ENCODE measurements around the gene MAGEB10.
"Not testable (repeated sequence)": the region's sequence is repeated elsewhere in the genome, so short reads cannot be mapped to it uniquely, and the experiment has no call there.

The MAGEB10 gene, protein sequence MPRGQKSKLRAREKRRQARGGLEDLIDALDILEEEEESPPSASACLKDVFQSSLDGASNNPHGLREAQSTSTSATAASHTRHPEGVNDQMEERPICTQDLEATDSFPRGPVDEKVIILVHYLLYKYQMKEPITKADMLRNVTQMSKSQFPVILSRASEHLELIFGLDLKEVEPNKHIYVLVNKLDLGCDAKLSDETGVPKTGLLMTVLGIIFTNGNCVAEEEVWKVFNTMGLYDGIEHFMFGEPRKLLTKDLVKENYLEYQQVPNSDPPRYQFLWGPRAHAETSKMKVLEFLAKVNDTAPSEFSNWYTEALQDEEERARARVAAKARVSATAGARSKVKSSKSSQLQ

DNA sequence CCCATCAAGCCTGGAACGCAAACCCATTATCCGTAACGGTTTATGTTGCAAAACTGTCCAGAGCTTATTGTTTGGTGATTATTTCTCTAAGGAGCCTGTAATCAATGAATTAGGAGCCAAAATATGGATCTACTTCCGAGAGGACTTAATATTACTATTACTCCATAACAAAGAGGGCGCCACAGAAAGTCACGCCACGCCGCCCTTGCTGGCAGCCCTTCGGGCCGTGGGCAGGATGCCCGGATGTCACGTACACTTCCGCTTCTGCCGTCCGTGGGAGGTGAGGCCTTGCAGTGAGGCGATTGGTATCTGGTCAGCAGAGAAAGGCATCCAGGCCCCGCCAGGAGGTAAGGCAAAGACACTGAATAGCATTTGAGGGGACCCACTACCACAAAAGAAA lies at the start of gene MAGEB10:
Gene MAGEB10, plus strand, starts transcription at position 301 of the 400 bp plus-strand sequence. CDS start 13,317 bp downstream, outside the sequence.
- no peak for DNase-seq

DNA sequence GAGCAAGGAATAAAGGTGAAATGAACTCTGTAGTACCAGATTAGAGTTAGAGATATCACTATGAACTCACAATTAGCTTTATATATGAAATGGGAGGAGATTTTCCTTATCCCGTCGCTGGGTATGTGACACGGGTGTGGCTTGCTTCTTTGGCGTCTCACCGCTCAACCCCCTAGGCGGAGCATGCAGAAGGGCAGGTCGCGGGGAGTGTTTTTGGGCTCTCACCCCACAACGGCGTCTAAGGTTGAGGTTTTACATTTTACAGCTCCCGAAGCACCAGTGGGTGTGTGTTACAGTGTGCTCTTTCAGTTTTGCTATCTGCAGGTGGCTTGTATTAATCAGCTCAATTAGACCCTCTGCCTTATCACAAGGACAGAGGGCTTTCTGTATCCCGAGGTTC lies 42.1 kb upstream of the MAGEB10 start:
- no peak for DNase-seq

DNA sequence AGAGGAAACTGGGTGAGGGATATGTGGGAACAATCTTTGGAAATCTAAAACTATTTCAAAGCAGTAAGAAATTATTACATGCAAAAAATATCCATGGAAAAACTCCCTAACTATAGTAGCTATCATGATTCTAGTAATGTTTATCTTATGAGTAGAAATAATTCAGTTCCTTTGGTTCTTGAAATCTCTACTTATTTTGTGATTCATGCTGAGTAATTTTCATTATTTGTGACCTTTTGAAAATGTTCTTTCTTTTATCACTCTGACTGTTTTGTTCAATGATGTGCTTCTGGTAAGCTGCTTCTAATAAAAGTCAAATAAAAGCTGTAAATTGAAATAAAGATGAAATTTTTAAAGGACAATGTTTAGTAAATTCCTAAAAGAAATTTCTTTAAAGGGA lies 40.4 kb upstream of the MAGEB10 start:
- no peak for DNase-seq

DNA sequence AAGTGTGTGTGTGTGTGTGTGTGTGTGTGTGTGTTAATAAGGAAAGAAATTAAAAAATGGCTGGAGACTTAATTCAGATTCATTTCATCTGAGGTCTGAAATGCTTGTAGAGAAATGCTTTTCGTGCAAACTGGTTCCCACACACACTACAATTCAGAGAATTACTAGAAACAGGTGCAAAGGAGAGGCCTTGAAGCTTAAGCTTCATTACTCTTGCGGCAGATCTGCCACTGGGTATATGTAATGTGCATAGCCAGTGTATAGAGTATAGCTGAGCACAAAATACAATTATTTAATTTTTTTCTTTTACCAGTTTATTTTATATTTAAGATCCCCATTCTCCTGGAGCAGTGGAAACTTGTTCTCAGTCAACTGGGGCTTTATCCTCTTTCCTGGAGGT lies 31.8 kb upstream of the MAGEB10 start:
- no peak for DNase-seq

DNA sequence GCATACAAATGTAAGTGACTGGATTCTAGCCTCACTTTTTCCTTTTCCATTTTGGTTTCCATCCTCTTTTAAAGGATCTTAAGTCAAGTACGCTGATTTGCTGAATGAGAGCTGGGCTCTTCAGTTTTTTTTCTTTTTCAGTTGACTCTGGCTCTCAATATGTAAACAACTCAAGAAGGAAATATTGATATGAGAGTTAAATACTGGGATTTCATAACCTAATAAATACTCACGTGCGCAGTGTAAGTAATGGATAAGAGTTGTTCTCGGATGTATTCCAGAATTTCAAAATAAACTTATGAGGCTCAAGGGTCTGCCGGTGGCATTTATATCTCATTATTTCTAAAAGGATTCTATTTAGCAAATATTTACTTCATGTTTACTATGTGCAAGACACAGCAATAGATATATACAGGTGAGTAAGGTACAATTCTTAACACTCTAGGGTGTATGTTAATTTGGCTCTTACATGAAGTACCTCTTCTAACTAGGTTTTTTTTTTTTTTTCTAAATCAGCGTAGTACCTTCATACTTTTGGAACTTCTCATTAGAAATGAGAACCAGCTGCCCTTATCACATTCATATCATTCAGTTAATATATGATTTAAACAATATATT lies 11.0 kb upstream of the MAGEB10 start:
- DNase-seq: no peak

DNA sequence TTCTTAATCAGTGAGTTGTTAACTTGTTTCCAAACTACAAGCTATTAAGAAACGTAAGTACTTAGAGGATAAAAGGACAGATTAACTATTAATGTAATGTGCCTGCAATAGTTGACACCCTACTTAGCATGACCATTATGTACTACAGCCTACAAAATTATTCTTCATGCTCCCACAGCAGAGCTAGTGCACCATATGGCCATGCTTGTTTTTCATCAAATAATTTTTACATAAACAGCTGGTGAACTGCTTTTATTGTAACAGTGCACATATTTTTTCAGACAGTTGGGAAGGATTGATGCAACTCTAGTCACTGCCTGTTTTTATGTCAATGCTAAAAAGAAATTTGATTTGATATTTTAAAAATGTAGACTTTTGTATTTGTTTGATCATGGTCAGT lies 10.2 kb upstream of the MAGEB10 start:
- DNase-seq: no peak

DNA sequence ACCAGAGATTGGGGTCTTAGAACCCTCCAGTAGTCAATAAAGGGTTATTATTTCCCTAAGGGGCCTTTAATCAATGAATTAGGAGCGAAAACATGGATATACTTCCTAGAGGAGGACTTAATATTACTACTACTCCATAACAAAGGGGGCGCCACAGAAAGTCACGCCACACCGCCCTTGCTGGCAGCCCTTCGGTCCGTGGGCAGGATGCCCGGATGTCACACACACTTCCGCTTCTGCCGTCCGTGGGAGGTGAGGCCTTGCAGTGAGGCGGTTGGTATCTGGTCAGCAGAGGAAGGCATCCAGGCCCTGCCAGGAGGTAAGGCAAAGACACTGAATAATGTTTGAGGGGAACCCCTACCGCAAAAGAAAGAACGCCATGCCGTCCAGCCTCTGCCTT lies 436 bp downstream of the MAGEB10 start:
- DNase-seq: no peak

DNA sequence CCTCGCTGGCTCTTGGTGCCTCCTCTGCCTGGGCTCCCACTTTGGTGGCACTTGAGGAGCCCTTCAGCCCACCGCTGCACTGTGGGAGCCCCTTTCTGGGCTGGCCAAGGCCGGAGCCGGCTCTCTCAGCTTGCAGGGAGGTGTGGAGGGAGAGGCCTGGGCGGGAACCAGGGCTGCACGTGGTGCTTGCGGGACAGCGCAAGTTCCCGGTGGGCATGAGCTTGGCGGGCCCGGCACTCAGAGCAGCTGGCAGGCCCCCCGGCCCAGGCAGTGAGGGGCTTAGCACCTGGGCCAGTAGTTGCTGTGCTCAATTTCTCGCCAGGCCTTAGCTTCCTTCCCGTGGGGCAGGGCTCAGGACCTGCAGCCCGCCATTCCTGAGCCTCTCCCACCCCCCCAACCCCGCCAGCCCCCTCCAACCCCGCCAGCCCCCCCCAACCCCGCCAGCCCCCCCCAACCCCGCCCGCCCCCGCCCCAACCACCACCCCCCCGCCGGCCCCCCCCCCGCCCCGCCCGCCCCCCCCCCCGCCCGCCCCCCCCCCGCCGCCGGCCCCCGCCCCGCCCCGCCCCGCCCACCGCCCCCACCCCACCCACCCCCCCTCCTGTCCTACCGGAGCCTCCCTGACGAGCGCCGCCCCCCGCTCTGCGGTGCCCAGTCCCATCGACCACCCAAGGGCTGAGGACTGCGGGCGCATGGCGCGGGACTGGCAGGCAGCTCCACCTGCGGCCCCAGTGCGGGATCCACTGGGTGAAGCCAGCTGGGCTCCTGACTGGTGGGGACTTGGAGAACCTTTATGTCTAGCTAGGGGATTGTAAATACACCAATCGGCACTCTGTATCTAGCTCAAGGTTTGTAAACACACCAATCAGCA lies 1.4 kb downstream of the MAGEB10 start:
- not testable (repeated sequence) for DNase-seq

DNA sequence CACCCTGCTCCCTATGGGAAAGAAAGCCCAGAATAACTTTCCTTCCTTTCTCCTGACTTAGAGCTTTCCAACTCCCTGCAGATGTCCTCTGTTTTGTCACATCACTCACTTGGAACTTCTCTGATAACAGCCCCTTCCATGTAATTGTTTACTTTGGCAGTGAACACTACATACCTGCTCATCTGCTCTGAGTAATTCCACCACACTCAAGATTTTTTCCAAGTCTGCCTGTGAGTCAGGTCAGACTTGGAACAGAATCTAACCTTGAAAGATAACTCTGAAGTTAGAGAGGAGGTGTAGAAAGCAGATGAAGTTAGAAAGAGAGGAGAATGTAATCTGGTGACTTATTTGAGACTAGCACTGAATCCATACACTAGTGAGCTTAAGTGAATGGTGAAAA lies 7.4 kb downstream of the MAGEB10 start:
- DNase-seq: no peak

DNA sequence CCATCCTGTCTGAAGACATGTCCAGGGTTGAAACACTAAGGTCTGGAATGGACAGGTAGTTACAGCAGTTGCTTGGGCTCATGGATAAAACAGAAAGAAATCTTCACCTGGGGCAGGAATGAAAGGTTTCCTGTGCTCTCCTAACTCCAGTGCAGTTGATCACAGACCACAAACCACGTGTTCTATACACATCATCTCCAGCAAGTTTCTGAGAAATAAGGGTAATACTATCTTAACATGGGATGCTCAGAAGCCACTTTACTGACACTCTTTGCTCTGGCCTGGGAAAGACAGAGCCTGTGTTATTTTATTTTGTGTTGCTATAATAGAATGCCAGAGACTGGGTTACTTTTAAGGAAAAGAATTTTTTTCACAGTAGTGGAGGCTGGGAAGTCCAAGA lies 16.0 kb downstream of the MAGEB10 start:
- no peak for DNase-seq

DNA sequence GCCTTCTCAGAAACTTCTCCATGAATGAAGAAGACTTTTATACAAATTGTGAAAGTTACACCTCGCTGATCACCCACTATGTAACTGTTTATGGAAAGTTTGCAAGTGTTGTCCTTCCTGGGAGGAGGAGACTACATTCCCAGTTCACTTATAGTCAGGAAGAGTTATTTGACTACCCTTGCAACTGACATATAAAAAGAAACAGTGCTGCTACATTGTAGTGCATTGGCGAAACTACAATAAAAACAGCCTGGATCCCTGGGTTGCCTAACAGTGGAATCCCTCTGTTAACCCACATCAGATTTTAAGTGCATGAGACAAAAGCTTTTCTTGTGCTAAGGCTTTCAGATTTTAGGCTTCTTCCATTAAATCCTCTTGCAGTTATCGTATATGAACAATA lies 30.4 kb downstream of the MAGEB10 start:
- DNase-seq: no peak

DNA sequence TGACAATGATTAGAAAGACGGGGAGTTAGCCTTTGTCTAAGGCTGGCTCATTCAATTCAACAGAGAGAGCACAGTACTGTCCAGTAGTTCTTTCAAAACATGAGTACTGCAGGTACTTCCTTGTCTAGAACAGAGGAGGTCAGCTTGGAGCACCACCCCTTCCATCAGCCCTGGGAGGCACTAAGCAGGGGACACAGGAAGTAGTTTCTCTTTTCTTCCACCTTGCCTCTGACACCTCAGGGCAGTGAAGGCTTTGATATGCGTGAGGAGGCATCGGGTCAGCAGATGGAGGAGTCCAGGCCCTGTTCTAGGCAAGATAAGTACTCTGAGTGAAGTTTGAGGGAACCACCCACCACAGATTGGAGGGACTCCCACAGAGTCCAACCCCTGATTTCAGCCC lies 33.1 kb downstream of the MAGEB10 start:
- DNase-seq: no peak

DNA sequence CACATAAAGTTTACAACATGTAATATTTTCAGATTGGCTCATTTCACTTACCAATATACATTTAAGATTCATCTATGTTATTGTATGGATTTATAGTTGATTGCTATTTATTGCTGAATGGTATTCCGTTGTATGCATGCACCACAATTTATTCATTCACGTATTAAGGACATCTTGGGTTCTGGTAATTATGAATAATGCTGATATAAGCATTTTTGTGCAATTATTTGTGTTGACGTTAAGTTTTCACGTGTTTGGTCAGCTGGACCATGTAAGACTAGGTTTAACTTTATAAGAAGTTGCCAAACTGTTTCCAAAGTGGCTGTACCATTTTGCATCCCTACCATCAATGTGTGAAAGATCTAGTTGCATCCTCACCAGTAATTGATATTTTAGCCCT lies 35.1 kb downstream of the MAGEB10 start:
- DNase-seq: no peak

DNA sequence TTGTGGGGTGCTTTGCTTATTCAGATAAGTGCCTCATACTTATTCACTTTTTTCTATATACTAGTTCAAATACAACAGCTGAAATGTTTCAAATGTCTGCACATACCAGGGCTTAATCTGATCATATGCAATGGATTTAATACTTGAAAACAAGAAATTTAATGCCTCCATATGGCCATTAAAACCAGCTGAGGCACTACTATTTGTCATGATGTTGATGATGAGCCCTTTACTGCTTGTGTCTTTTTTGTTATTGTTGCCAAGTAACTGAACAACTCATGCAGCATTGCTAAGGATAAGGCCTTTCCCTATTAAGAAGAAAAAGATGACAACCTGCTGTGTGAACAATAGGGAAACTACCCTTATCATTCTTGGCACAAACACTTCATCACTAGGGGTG lies 52.5 kb downstream of the MAGEB10 start:
- no peak for DNase-seq

DNA sequence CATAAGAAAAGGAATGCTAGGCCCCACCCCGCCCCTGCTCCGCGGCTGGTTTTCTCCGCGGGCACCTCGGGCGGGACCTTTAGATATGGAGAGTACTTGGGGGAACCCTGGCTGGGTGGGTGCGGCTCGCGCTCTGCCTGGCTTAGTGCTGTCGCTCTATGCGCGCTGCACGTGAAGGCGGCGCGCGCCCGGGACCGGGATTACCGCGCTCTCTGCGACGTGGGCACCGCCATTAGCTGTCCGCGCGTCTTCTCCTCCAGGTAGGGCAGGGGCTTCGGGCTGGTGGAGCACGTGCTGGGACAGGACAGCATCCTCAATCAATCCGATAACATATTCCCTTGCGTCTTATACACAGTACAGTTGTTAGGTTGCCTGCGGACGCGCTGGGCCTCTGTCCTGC lies 56.0 kb downstream of the MAGEB10 start:
- no peak for DNase-seq
